Endothelial cell of umbilical vein (primary cell): ENCODE measurements around the gene CERS3. TPM values are rescaled to one million over a fixed set of nuclear protein-coding genes. Genes with fewer than 3 reads are reported as not detected.

Experiments
- BruUV-seq: library from RNA; stranded (reverse); fragments of 400-500 nt; replicated peaks from 2 replicates; lab custom pipeline; 2021; lab: Mats Ljungman, UMichigan
- CTCF ChIA-PET: fragments of 300-600, 350-600 bp; sonication (Branson Sonifier 250); formaldehyde crosslinking; loops from one replicate; lab custom pipeline; 2021; ENCODE audit warnings: antibody characterized with exemption, inconsistent platforms; lab: Charles Lee
- POLR2A ChIA-PET: fragments of 300-600, 350-600 bp; sonication (Branson Sonifier 250); formaldehyde crosslinking; loops from one replicate; lab custom pipeline; 2021; ENCODE audit warnings: antibody characterized with exemption, inconsistent platforms; lab: Charles Lee
- DNase-seq: peaks from one replicate; pipeline ENCODE4 v3.0.0-alpha.2; 2011; ENCODE audit warnings: low read depth, low spot score
- FAIRE-seq: peaks from 2 replicates; lab custom pipeline; 2011; peaks lifted over from hg19 to GRCh38; lab: Jason Lieb, UNC
- H2AFZ ChIP-seq: 2 replicates; pipeline ENCODE4 v1.6.0; 2012; ENCODE audit warnings: low read depth, low read length, control low read depth, inconsistent platforms
- H3K27ac ChIP-seq: 2 replicates; pipeline ENCODE4 v1.5.1; 2011; ENCODE audit warnings: low read depth, mild to moderate bottlenecking, control low read depth, low read length, moderate library complexity; ENCODE audit not compliant: insufficient read depth
- H3K27me3 ChIP-seq, 2 experiments: 2 replicates each; pipeline versions ENCODE4 v1.6.0 to v1.6.1; 2011; ENCODE audit warnings: low read length in 2 of 2, mixed read lengths in 1 of 2; ENCODE audit not compliant: control insufficient read depth in 2 of 2, insufficient read depth in 2 of 2
- H3K36me3 ChIP-seq, 2 experiments: 2 replicates in 1 of 2; 3 replicates in 1 of 2; pipeline ENCODE4 v1.5.1; 2011; ENCODE audit warnings: low read length in 2 of 2, mild to moderate bottlenecking in 1 of 2, moderate library complexity in 1 of 2; ENCODE audit not compliant: control insufficient read depth in 2 of 2, insufficient read depth in 2 of 2; ENCODE audit errors: extremely low read depth in 1 of 2
- H3K4me1 ChIP-seq: 3 replicates; pipeline ENCODE4 v1.5.1; 2011; ENCODE audit warnings: mild to moderate bottlenecking, low read length; ENCODE audit not compliant: control insufficient read depth, insufficient read depth; ENCODE audit errors: extremely low read depth
- H3K4me2 ChIP-seq: 2 replicates; pipeline ENCODE4 v1.6.1; 2011; ENCODE audit warnings: low read length, control low read depth, mixed read lengths; ENCODE audit not compliant: insufficient read depth
- H3K4me3 ChIP-seq, 3 experiments: fragments of 200-600 bp in 1 of 3; sonication (generic), shearing (Covaris generic) in 1 of 3; replicated peaks in 1 of 3; 2 replicates each; pipeline ENCODE4 v1.5.1; 2011 to 2016; ENCODE audit warnings: control low read depth in 3 of 3, low read length in 3 of 3, mild to moderate bottlenecking in 2 of 3, inconsistent platforms in 1 of 3, low read depth in 1 of 3, moderate library complexity in 1 of 3; ENCODE audit not compliant: insufficient read depth in 1 of 3
- H3K79me2 ChIP-seq: 2 replicates; pipeline ENCODE4 v1.6.0; 2012; ENCODE audit warnings: low read length, inconsistent platforms; ENCODE audit not compliant: control insufficient read depth, insufficient read depth
- H3K9ac ChIP-seq: replicated peaks from 2 replicates; pipeline ENCODE3; 2011; ENCODE audit warnings: low read length, control low read depth; ENCODE audit not compliant: insufficient read depth; ENCODE audit errors: extremely low read depth
- H3K9me1 ChIP-seq: replicated peaks from 3 replicates; pipeline ENCODE4 v1.6.0; 2011; ENCODE audit warnings: mild to moderate bottlenecking, low read length; ENCODE audit not compliant: control insufficient read depth, insufficient read depth; ENCODE audit errors: extremely low read depth
- H3K9me3 ChIP-seq: replicated peaks from 2 replicates; pipeline ENCODE4 v1.5.1; 2012; ENCODE audit warnings: low read length, inconsistent platforms; ENCODE audit not compliant: control insufficient read depth, insufficient read depth
- H4K20me1 ChIP-seq: replicated peaks from 2 replicates; pipeline ENCODE3; 2011; ENCODE audit warnings: mild to moderate bottlenecking, low read length; ENCODE audit not compliant: control insufficient read depth, insufficient read depth; ENCODE audit errors: extremely low read depth
- EZH2 ChIP-seq: IDR thresholded peaks from 2 replicates; pipeline ENCODE4 v1.6.1; 2012; ENCODE audit warnings: borderline replicate concordance, low read depth, mild to moderate bottlenecking, moderate library complexity, low read length, inconsistent platforms; ENCODE audit not compliant: severe bottlenecking
- FOS ChIP-seq: IDR thresholded peaks from 2 replicates; pipeline ENCODE4 v1.6.1; 2011; ENCODE audit warnings: mild to moderate bottlenecking, low read length, moderate library complexity, borderline replicate concordance; ENCODE audit not compliant: insufficient read depth
- GATA2 ChIP-seq: IDR thresholded peaks from 2 replicates; pipeline ENCODE4 v1.7.0; 2011; ENCODE audit warnings: low read depth, mild to moderate bottlenecking, moderate library complexity, mixed read lengths, low read length; ENCODE audit not compliant: insufficient read length, insufficient read depth
- JUN ChIP-seq: IDR thresholded peaks from 2 replicates; pipeline ENCODE4 v1.6.1; 2011; ENCODE audit warnings: borderline replicate concordance, low read depth; ENCODE audit not compliant: insufficient read length, insufficient read depth
- MYC ChIP-seq: IDR thresholded peaks from one replicate; pipeline ENCODE4 v1.6.1; 2011; ENCODE audit warnings: mild to moderate bottlenecking, low read depth, low read length
- POLR2A ChIP-seq: IDR thresholded peaks from 2 replicates; pipeline ENCODE4 v1.6.1; 2012; ENCODE audit warnings: low read depth, mild to moderate bottlenecking, control low read depth, low read length
- POLR2AphosphoS5 ChIP-seq: IDR thresholded peaks from 2 replicates; pipeline ENCODE4 v1.6.1; 2012; ENCODE audit warnings: low read depth, mild to moderate bottlenecking, control low read depth, low read length, moderate library complexity; ENCODE audit not compliant: insufficient read depth
- dilution Hi-C: fragments of 300-500 bp; cut with MboI; formaldehyde crosslinking; loops from one replicate; pipeline ENCODE4 v1.15.0; 2019; ENCODE audit warnings: low sequenced_read_pairs; ENCODE audit not compliant: extremely low pct_ligation_motif_present
- intact Hi-C: fragments of 100-400 bp; cut with micrococcal nuclease; formaldehyde crosslinking; loops from one replicate; pipeline ENCODE4 v1.10.0; 2022
- polyA plus RNA-seq, 4 experiments: library from polyadenylated mRNA; depleted of rRNA in 3 of 4; stranded (reverse) in 3 of 4; unstranded in 1 of 4; fragments of >200 nt; gene quantifications; 2 replicates each; pipeline versions ENCODE4 v1.2.1 to v1.2.3, GENCODE V29; 2011 to 2012; ENCODE audit warnings: missing spikeins in 1 of 4
- total RNA-seq: library from RNA; stranded (reverse); gene quantifications from 2 replicates; pipeline ENCODE4 v1.2.3, GENCODE V29; 2021
- TF ChIP-seq, protein P1 (sequence below): IDR thresholded peaks from 2 replicates; pipeline ENCODE4 v1.6.1; 2011; ENCODE audit not compliant: insufficient read depth, insufficient read length
- TF ChIP-seq, protein P2 (sequence below), 2 donors: IDR thresholded peaks; 1 replicate in 1 of 2; 2 replicates in 1 of 2; pipeline ENCODE4 v1.5.1; 2011; ENCODE audit warnings: low read length in 2 of 2, mild to moderate bottlenecking in 2 of 2, moderate library complexity in 2 of 2, control low read depth in 1 of 2, inconsistent platforms in 1 of 2, low read depth in 1 of 2; ENCODE audit not compliant: insufficient read depth in 1 of 2; ENCODE audit errors: extremely low read depth in 1 of 2

Gene CERS3
- total and polyA plus RNA-seq, 2 donors (not counting 3 experiments of a cell fraction or from before 2014, with no cell fraction given) = not detected

DNA sequence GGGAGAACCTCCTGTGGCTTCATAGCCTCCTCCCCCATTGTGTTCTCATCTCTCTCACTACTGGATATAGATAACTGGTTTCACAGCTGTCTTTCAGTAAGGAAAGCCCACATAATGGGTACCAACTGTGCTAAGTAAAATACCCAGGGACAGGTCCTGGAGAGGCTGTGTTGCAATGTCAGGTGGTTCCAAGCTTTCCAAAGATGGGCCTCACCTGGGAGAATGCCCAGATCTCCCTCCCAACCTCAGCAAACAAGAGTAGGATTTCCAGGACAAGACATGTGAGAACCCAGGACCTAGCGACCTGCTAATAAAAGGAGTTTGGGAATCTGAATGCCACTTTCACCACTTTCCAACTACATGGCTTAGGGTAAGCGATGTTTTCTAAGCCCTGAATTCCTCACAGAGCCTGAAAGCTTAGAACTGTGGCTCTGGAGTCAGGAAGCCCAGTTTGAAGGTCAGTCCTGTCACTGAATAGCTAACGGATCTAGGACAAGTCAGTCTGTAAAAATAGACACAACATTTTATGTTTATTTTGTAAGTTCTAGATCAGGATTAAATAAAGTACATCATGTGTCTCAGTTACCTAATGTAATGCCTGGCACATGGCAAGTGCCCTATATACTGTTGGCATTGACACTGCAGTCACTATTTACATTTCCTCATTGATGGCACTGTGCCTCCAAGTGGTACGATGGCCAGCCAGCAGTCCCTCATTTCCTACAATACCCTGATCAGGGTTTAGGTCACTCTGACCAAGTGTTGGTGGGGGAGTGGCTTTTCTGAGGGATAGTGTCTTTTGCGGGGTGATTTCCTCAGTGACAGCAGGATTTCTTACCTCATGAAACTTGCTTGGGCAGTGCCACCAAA is 11.9 kb downstream of the CERS3 start:
- ChIA-PET CTCF (no interaction called here), POLR2A (no interaction called here)
- TF ChIP-seq, protein P1, sequence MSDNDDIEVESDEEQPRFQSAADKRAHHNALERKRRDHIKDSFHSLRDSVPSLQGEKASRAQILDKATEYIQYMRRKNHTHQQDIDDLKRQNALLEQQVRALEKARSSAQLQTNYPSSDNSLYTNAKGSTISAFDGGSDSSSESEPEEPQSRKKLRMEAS = no peak
- TF ChIP-seq MYC (no peak), FOS (no peak), POLR2A (no peak), POLR2AphosphoS5 (no peak), EZH2 (no peak), GATA2 (no peak), JUN (no peak)
- TF ChIP-seq, protein P2, sequence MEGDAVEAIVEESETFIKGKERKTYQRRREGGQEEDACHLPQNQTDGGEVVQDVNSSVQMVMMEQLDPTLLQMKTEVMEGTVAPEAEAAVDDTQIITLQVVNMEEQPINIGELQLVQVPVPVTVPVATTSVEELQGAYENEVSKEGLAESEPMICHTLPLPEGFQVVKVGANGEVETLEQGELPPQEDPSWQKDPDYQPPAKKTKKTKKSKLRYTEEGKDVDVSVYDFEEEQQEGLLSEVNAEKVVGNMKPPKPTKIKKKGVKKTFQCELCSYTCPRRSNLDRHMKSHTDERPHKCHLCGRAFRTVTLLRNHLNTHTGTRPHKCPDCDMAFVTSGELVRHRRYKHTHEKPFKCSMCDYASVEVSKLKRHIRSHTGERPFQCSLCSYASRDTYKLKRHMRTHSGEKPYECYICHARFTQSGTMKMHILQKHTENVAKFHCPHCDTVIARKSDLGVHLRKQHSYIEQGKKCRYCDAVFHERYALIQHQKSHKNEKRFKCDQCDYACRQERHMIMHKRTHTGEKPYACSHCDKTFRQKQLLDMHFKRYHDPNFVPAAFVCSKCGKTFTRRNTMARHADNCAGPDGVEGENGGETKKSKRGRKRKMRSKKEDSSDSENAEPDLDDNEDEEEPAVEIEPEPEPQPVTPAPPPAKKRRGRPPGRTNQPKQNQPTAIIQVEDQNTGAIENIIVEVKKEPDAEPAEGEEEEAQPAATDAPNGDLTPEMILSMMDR (IDR thresholded peaks at IDR 0.05; ENCODE audit: extremely low read depth in 1 of 2, insufficient read depth in 1 of 2, low read depth in 1 of 2, low read length in 2 of 2) = no peak
- Histone ChIP-seq H3K9ac (no peak overlapping the region), H4K20me1 (no peaks in the 10 kb centered on the region), H3K4me1 (no peaks in the 10 kb centered on the region), H3K27me3 (no peaks in the 10 kb centered on the region), H3K9me1 (no peaks in the 10 kb centered on the region), H3K4me3 (no peak overlapping the region), H2AFZ (no peak overlapping the region), H3K79me2 (no peaks in the 10 kb centered on the region), H3K9me3 (no peaks in the 10 kb centered on the region), H3K36me3 (no peaks in the 10 kb centered on the region), H3K27ac (no peak overlapping the region), H3K4me2 (no peak overlapping the region)
- dilution Hi-C loops = no loop called here
- no peak for DNase-seq
- no TSS peak for BruUV-seq
- intact Hi-C loops = no loop called here
- FAIRE-seq = no peak
